HepG2 (cell line): Measurements from ENCODE around the gene KLHL5.

Source experiments
- POLR2A ChIP-seq, 2 experiments: IDR thresholded peaks; 2 replicates each; pipeline ENCODE4 v1.6.1; 2011; ENCODE audit warnings: low read depth in 2 of 2, low read length in 2 of 2, mild to moderate bottlenecking in 1 of 2, moderate library complexity in 1 of 2; ENCODE audit not compliant: insufficient read depth in 1 of 2
- RBAK ChIP-seq: sonication (generic); formaldehyde crosslinking; IDR thresholded peaks from 2 replicates; pipeline ENCODE4 v1.5.1; 2020; ENCODE audit warnings: mild to moderate bottlenecking, missing genetic modification reagents
- RFXANK ChIP-seq: IDR thresholded peaks from 2 replicates; pipeline ENCODE4 v1.6.1; 2016
- ZNF205 ChIP-seq: IDR thresholded peaks from 2 replicates; pipeline ENCODE4 v1.6.1; 2018; ENCODE audit warnings: missing biosample characterization, missing genetic modification reagents

GRCh38 chr4:39097290-39097689 lies 35.3 kb downstream of the KLHL5 start:
- TF ChIP-seq POLR2A (IDR thresholded peaks at IDR 0.05; ENCODE audit: insufficient read depth in 1 of 2, low read depth in 2 of 2, low read length in 2 of 2) (no peak), RFXANK (no peak), ZNF205 (CRISPR knock-in tag) (no peak), RBAK (no peak)
